Cerebellar cortex (tissue), 1 donor: Measurements from ENCODE around the gene KCNQ1OT1.

Source experiments
- DNase-seq: peaks from one replicate; pipeline ENCODE4 v3.0.0-alpha.2; 2015; ENCODE audit warnings: low spot score

The KCNQ1OT1 gene

GRCh38 chr11:2699531-2700414, at the start of gene KCNQ1OT1:
KCNQ1OT1 (minus strand) TSS chr11:2699994.
- peak; percentile 93 for DNase-seq

GRCh38 chr11:2748814-2749554, 49.2 kb upstream of the KCNQ1OT1 start:
- DNase-seq: no peak

- no peak for DNase-seq
Observed at GRCh38 chr11:2748061-2748813, 48.4 kb upstream of the KCNQ1OT1 start.

- no peak for DNase-seq
Observed at GRCh38 chr11:2747248-2748027, 47.6 kb upstream of the KCNQ1OT1 start.

- DNase-seq: no peak
Observed at GRCh38 chr11:2746401-2747247, 46.8 kb upstream of the KCNQ1OT1 start.

- no peak for DNase-seq
Observed at GRCh38 chr11:2745511-2745910, 45.7 kb upstream of the KCNQ1OT1 start.

- DNase-seq: peak; percentile 80
Observed at GRCh38 chr11:2744166-2744565, 44.4 kb upstream of the KCNQ1OT1 start.

GRCh38 chr11:2743427-2744110, 43.8 kb upstream of the KCNQ1OT1 start:
- no peak for DNase-seq

GRCh38 chr11:2742611-2743426, 43.0 kb upstream of the KCNQ1OT1 start:
- DNase-seq: no peak

GRCh38 chr11:2742201-2742600, 42.4 kb upstream of the KCNQ1OT1 start:
- DNase-seq: no peak

GRCh38 chr11:2741377-2742131, 41.8 kb upstream of the KCNQ1OT1 start:
- no peak for DNase-seq

GRCh38 chr11:2741006-2741376, 41.2 kb upstream of the KCNQ1OT1 start:
- DNase-seq: no peak

GRCh38 chr11:2740275-2740940, 40.6 kb upstream of the KCNQ1OT1 start:
- DNase-seq: no peak

GRCh38 chr11:2739531-2740274, 39.9 kb upstream of the KCNQ1OT1 start:
- no peak for DNase-seq

- DNase-seq: no peak
Observed at GRCh38 chr11:2738551-2739431, 39.0 kb upstream of the KCNQ1OT1 start.

- DNase-seq: no peak
Observed at GRCh38 chr11:2737866-2738265, 38.1 kb upstream of the KCNQ1OT1 start.
